ENCODE data around the gene MT1G. TPM values are rescaled to one million over a fixed set of nuclear protein-coding genes. Genes with fewer than 3 reads are reported as not detected.

The MT1G gene
- total RNA-seq, 1 experiment from 2014 or later, result 2.2 TPM

- ChIA-PET CTCF (no interaction called here), POLR2A (no interaction called here)
- in situ Hi-C loops (cut with HindIII; ENCODE audit: low pct_unique_long_range_greater_than_20kb, low sequenced_read_pairs), result no loop called here
- intact Hi-C loops (cut with micrococcal nuclease; ENCODE audit: unreplicated experiment), result no loop called here
- DNase-seq (ENCODE audit: low read depth, low spot score) (no peak), ATAC-seq (no peak)
- no peaks in the 10 kb centered on the region for H3K9me3 ChIP-seq (ENCODE audit: control insufficient read depth, insufficient read depth, low read depth, low read length)
- no TSS peak for BruUV-seq (replicated peaks)
- no peak overlapping the region for H3K27ac ChIP-seq (ENCODE audit: low read length)
- no peaks in the 10 kb centered on the region for H3K36me3 ChIP-seq (ENCODE audit: control insufficient read depth, insufficient read depth, low read length)
- TF ChIP-seq, protein P1, sequence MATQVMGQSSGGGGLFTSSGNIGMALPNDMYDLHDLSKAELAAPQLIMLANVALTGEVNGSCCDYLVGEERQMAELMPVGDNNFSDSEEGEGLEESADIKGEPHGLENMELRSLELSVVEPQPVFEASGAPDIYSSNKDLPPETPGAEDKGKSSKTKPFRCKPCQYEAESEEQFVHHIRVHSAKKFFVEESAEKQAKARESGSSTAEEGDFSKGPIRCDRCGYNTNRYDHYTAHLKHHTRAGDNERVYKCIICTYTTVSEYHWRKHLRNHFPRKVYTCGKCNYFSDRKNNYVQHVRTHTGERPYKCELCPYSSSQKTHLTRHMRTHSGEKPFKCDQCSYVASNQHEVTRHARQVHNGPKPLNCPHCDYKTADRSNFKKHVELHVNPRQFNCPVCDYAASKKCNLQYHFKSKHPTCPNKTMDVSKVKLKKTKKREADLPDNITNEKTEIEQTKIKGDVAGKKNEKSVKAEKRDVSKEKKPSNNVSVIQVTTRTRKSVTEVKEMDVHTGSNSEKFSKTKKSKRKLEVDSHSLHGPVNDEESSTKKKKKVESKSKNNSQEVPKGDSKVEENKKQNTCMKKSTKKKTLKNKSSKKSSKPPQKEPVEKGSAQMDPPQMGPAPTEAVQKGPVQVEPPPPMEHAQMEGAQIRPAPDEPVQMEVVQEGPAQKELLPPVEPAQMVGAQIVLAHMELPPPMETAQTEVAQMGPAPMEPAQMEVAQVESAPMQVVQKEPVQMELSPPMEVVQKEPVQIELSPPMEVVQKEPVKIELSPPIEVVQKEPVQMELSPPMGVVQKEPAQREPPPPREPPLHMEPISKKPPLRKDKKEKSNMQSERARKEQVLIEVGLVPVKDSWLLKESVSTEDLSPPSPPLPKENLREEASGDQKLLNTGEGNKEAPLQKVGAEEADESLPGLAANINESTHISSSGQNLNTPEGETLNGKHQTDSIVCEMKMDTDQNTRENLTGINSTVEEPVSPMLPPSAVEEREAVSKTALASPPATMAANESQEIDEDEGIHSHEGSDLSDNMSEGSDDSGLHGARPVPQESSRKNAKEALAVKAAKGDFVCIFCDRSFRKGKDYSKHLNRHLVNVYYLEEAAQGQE (IDR thresholded peaks at IDR 0.05; ENCODE audit: insufficient read depth in 1 of 2, low read depth in 2 of 2, low read length in 1 of 2), result 0 out of 4 replicates have a peak, but pooled peaks of 1 of the 2 experiments have one; percentile 19
- TF ChIP-seq SIN3A (IDR thresholded peaks at IDR 0.05; ENCODE audit: borderline replicate concordance, insufficient read depth, low read depth, low read length) (no peak), CTCF (IDR thresholded peaks at IDR 0.05) (no peak), TCF7L2 (IDR thresholded peaks at IDR 0.05; ENCODE audit: low read depth, low read length) (no peak), POLR2AphosphoS5 (IDR thresholded peaks at IDR 0.05; ENCODE audit: low read depth, low read length) (no peak)
- H3K27me3 ChIP-seq (ENCODE audit: control insufficient read depth, insufficient read depth, low read length), result no peaks in the 10 kb centered on the region
- peaks cover 8% of the 10 kb centered on the region for H3K4me1 ChIP-seq (ENCODE audit: control insufficient read depth, insufficient read depth, low read length)
- no peak overlapping the region for H3K4me3 ChIP-seq (ENCODE audit: low read depth in 2 of 2, low read length in 2 of 2)
These were observed 22.0 kb downstream of the MT1G start for GRCh38 chr16:56645838-56646237.

- no peaks in the 10 kb centered on the region for H3K36me3 ChIP-seq (ENCODE audit: control insufficient read depth, insufficient read depth, low read length)
- H3K4me3 ChIP-seq (ENCODE audit: low read depth in 2 of 2, low read length in 2 of 2), result no peak overlapping the region
- TF ChIP-seq CTCF (IDR thresholded peaks at IDR 0.05) (no peak), POLR2AphosphoS5 (IDR thresholded peaks at IDR 0.05; ENCODE audit: low read depth, low read length) (no peak)
- TF ChIP-seq, protein P1 (IDR thresholded peaks at IDR 0.05; ENCODE audit: insufficient read depth in 1 of 2, low read depth in 2 of 2, low read length in 1 of 2), result no peak
- H3K4me1 ChIP-seq (ENCODE audit: control insufficient read depth, insufficient read depth, low read length), result peaks cover 8% of the 10 kb centered on the region
- intact Hi-C loops (cut with micrococcal nuclease; ENCODE audit: unreplicated experiment) (no loop called here), in situ Hi-C loops (cut with HindIII; ENCODE audit: low pct_unique_long_range_greater_than_20kb, low sequenced_read_pairs) (no loop called here)
- DNase-seq (ENCODE audit: low read depth, low spot score), result no peak
- BruUV-seq (replicated peaks), result no TSS peak
- H3K27ac ChIP-seq (ENCODE audit: low read length), result no peak overlapping the region
- ATAC-seq, result no peak
- H3K27me3 ChIP-seq (ENCODE audit: control insufficient read depth, insufficient read depth, low read length), result no peaks in the 10 kb centered on the region
- H3K9me3 ChIP-seq (ENCODE audit: control insufficient read depth, insufficient read depth, low read depth, low read length), result no peaks in the 10 kb centered on the region
- POLR2A ChIA-PET, result no interaction called here
- CTCF ChIA-PET, result no interaction called here
These were observed 22.6 kb downstream of the MT1G start for GRCh38 chr16:56645311-56645710.

Data from Panc1 (cell line).